ENCODE data around the gene ADAMTS4. TPM values are rescaled to one million over a fixed set of nuclear protein-coding genes. Genes with fewer than 3 reads are reported as not detected.

ADAMTS4 gene
- total and polyA plus RNA-seq, 9 of the 15 experiments (the other 6 are each of a cell fraction or from before 2014, with no cell fraction given), result 0.07 to 3.7 (median 0.41) TPM

GRCh38 chr1:161227196-161227871 is 28.5 kb upstream of the ADAMTS4 start (continued):
- TF ChIP-seq REST (IDR thresholded peaks at IDR 0.05; ENCODE audit: borderline replicate concordance) (peak; percentile 85), REST (CRISPR knock-in tag; IDR thresholded peaks at IDR 0.05; ENCODE audit: low read depth) (no peak; the same call in 1 of the 2 replicates), U2AF1 (optimal IDR thresholded peaks at IDR 0.05; ENCODE audit: low read depth, low read length) (no peak), XRCC5 (IDR thresholded peaks at IDR 0.05; ENCODE audit: low read depth, low read length) (0 out of 2 replicates have a peak, but pooled peaks have one; percentile 41), TFAP4 (CRISPR knock-in tag; IDR thresholded peaks at IDR 0.05; ENCODE audit: borderline replicate concordance) (peak; percentile 66; the same call in 1 of the 2 replicates), POLR2A (conservative IDR thresholded peaks at IDR 0.05) (no peak), ZNF212 (CRISPR knock-in tag; IDR thresholded peaks at IDR 0.05) (no peak), GABPB1 (CRISPR knock-in tag; IDR thresholded peaks at IDR 0.05) (peak; percentile 65), TEAD1 (CRISPR knock-in tag; IDR thresholded peaks at IDR 0.05) (0 out of 4 replicates have a peak, but pooled peaks of 1 of the 2 experiments have one; percentile 44), ZNF77 (CRISPR knock-in tag; IDR thresholded peaks at IDR 0.05) (no peak), ZBTB33 (CRISPR knock-in tag; IDR thresholded peaks at IDR 0.05) (no peak), KDM2B (CRISPR knock-in tag; IDR thresholded peaks at IDR 0.05) (no peak), ZC3H8 (IDR thresholded peaks at IDR 0.05) (no peak), ZNF280A (IDR thresholded peaks at IDR 0.05; ENCODE audit: low read depth, partially characterized antibody) (no peak), RBFOX2 (IDR thresholded peaks at IDR 0.05; ENCODE audit: low read depth, low read length) (peak; percentile 34; the same call in 1 of the 2 replicates)
